K562 (cell line): ENCODE data around the gene MRPL4. TPM values are rescaled to one million over a fixed set of nuclear protein-coding genes. Genes with fewer than 3 reads are reported as not detected.

ENCODE experiments used
- CBX8 ChIP-seq: fragments of 200-600 bp; sonication (generic); IDR thresholded peaks from 2 replicates; pipeline ENCODE4 v1.6.1; 2012; ENCODE audit warnings: borderline replicate concordance, mixed run types, low read depth, mild to moderate bottlenecking, moderate library complexity, mixed read lengths, low read length, control low read depth, inconsistent platforms; ENCODE audit not compliant: poor library complexity, severe bottlenecking; ENCODE audit errors: extremely low read depth
- EGR1 ChIP-seq: fragments of 450-650 bp; conservative IDR thresholded peaks from 2 replicates; pipeline ENCODE4 v1.6.1; 2017; ENCODE audit warnings: mild to moderate bottlenecking
- HMG20A ChIP-seq: fragments of 450-650 bp; formaldehyde crosslinking; conservative IDR thresholded peaks from 2 replicates; pipeline ENCODE4 v1.4.0; 2020; ENCODE audit warnings: mild to moderate bottlenecking, mixed read lengths
- KDM5B ChIP-seq: fragments of 200-600 bp; sonication (generic); IDR thresholded peaks from 2 replicates; pipeline ENCODE4 v1.6.1; 2012; ENCODE audit warnings: low read depth, mild to moderate bottlenecking, moderate library complexity, low read length, control low read depth, inconsistent platforms; ENCODE audit not compliant: insufficient replicate concordance
- MTA1 ChIP-seq: fragments of 450-650 bp; IDR thresholded peaks from 2 replicates; pipeline ENCODE4 v1.6.1; 2017; ENCODE audit warnings: borderline replicate concordance
- NR1H2 ChIP-seq: sonication (generic); formaldehyde crosslinking; IDR thresholded peaks from 2 replicates; pipeline ENCODE4 v1.4.0; 2020; ENCODE audit warnings: mild to moderate bottlenecking, missing genetic modification reagents
- YY1 ChIP-seq, 3 experiments: IDR thresholded peaks; 2 replicates each; pipeline ENCODE4 v1.6.1; 2011; ENCODE audit warnings: low read length in 2 of 3, mild to moderate bottlenecking in 2 of 3, moderate library complexity in 2 of 3, borderline replicate concordance in 1 of 3, control low read depth in 1 of 3, low read depth in 1 of 3; ENCODE audit not compliant: insufficient read depth in 3 of 3, insufficient replicate concordance in 2 of 3, control insufficient read depth in 1 of 3, insufficient read length in 1 of 3; ENCODE audit errors: extremely low read depth in 1 of 3
- ZFPM2 ChIP-seq: fragments of 250-450 bp; sonication (Bioruptor Pico); IDR thresholded peaks from 2 replicates; pipeline ENCODE4 v1.5.1; 2022; ENCODE audit warnings: mild to moderate bottlenecking
- ZNF431 ChIP-seq: sonication (generic); formaldehyde crosslinking; IDR thresholded peaks from 2 replicates; pipeline ENCODE4 v1.8.0; 2022; ENCODE audit warnings: mild to moderate bottlenecking, missing genetic modification reagents
- polyA plus RNA-seq, 8 experiments: library from polyadenylated mRNA; depleted of rRNA in 4 of 8; stranded (reverse) in 5 of 8; unstranded in 3 of 8; fragments of >200 nt; fragmentation: Nextera tagmentation in 2 of 8; fragmentation: Illumina TruSeq in 1 of 8; extraction: Ambion mirVana in 2 of 8; extraction: Trizol in 1 of 8; gene quantifications; 2 replicates each; pipeline versions ENCODE4 v1.2.1 to v1.2.3, GENCODE V29; 2011 to 2014; ENCODE audit warnings: inconsistent platforms in 1 of 8, missing spikeins in 1 of 8
- total RNA-seq, 7 experiments: library from RNA; depleted of rRNA in 6 of 7; stranded (reverse); fragments of >200 nt in 6 of 7; fragmentation: Illumina TruSeq in 2 of 7; extraction: Trizol in 2 of 7; gene quantifications; 2 replicates each; pipeline versions ENCODE4 v1.2.1 to v1.2.3, GENCODE V29; 2011 to 2021; ENCODE audit warnings: low replicate concordance in 1 of 7
- TF ChIP-seq, protein P1 (sequence below): sonication (generic); formaldehyde crosslinking; IDR thresholded peaks from 2 replicates; pipeline ENCODE4 v1.8.1; 2023; ENCODE audit warnings: missing genetic modification reagents, mild to moderate bottlenecking, borderline replicate concordance
- TF ChIP-seq, protein P2 (sequence below): fragments of 250-450 bp; sonication (Bioruptor Pico); IDR thresholded peaks from 2 replicates; pipeline ENCODE4 v1.8.0; 2022; ENCODE audit warnings: inconsistent platforms, mild to moderate bottlenecking, moderate library complexity, borderline replicate concordance

Gene MRPL4
- total and polyA plus RNA-seq, 9 of the 15 experiments (the other 6 are each of a cell fraction or from before 2014, with no cell fraction given), result 1.4 to 239 (median 64.9) TPM

DNA sequence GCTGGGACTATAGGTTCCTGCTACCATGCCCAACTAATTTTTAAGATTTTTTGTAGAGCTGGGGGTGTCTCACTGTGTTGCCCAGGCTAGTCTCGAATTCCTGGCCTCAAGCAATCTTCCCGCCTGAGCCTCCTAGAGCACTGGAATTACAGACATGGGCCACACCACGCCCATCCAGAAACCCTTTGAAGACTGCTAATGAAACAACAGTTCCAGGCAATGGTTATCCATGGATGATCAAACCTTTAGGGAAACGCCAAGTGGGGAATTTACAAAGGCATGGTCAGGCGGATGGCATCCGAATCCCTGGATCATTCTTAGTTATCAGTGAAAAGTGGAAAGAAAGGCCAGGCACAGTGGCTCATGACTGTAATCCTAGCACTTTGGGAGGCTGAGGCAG, 40.3 kb upstream of the MRPL4 start (continued):
- TF ChIP-seq, protein P1, sequence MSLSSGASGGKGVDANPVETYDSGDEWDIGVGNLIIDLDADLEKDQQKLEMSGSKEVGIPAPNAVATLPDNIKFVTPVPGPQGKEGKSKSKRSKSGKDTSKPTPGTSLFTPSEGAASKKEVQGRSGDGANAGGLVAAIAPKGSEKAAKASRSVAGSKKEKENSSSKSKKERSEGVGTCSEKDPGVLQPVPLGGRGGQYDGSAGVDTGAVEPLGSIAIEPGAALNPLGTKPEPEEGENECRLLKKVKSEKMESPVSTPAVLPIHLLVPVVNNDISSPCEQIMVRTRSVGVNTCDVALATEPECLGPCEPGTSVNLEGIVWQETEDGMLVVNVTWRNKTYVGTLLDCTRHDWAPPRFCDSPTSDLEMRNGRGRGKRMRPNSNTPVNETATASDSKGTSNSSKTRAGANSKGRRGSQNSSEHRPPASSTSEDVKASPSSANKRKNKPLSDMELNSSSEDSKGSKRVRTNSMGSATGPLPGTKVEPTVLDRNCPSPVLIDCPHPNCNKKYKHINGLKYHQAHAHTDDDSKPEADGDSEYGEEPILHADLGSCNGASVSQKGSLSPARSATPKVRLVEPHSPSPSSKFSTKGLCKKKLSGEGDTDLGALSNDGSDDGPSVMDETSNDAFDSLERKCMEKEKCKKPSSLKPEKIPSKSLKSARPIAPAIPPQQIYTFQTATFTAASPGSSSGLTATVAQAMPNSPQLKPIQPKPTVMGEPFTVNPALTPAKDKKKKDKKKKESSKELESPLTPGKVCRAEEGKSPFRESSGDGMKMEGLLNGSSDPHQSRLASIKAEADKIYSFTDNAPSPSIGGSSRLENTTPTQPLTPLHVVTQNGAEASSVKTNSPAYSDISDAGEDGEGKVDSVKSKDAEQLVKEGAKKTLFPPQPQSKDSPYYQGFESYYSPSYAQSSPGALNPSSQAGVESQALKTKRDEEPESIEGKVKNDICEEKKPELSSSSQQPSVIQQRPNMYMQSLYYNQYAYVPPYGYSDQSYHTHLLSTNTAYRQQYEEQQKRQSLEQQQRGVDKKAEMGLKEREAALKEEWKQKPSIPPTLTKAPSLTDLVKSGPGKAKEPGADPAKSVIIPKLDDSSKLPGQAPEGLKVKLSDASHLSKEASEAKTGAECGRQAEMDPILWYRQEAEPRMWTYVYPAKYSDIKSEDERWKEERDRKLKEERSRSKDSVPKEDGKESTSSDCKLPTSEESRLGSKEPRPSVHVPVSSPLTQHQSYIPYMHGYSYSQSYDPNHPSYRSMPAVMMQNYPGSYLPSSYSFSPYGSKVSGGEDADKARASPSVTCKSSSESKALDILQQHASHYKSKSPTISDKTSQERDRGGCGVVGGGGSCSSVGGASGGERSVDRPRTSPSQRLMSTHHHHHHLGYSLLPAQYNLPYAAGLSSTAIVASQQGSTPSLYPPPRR (CRISPR knock-in tag), result no peak
- TF ChIP-seq CBX8, result no peak
- no peak for TF ChIP-seq EGR1
- TF ChIP-seq, protein P2, sequence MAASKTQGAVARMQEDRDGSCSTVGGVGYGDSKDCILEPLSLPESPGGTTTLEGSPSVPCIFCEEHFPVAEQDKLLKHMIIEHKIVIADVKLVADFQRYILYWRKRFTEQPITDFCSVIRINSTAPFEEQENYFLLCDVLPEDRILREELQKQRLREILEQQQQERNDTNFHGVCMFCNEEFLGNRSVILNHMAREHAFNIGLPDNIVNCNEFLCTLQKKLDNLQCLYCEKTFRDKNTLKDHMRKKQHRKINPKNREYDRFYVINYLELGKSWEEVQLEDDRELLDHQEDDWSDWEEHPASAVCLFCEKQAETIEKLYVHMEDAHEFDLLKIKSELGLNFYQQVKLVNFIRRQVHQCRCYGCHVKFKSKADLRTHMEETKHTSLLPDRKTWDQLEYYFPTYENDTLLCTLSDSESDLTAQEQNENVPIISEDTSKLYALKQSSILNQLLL (CRISPR knock-in tag), result no peak
- TF ChIP-seq ZFPM2 (CRISPR knock-in tag), result no peak
- no peak for TF ChIP-seq YY1 (IDR thresholded peaks at IDR 0.05; ENCODE audit: borderline replicate concordance in 1 of 3, control insufficient read depth in 1 of 3, extremely low read depth in 1 of 3, insufficient read depth in 3 of 3, insufficient read length in 1 of 3, insufficient replicate concordance in 2 of 3, low read depth in 1 of 3, low read length in 2 of 3)
- TF ChIP-seq NR1H2, result no peak
- TF ChIP-seq ZNF431 (CRISPR knock-in tag), result no peak
- TF ChIP-seq MTA1, result no peak
- no peak for TF ChIP-seq KDM5B
- TF ChIP-seq HMG20A (CRISPR knock-in tag), result no peak
